Measurements from ENCODE around the gene TNIP1.

DNA sequence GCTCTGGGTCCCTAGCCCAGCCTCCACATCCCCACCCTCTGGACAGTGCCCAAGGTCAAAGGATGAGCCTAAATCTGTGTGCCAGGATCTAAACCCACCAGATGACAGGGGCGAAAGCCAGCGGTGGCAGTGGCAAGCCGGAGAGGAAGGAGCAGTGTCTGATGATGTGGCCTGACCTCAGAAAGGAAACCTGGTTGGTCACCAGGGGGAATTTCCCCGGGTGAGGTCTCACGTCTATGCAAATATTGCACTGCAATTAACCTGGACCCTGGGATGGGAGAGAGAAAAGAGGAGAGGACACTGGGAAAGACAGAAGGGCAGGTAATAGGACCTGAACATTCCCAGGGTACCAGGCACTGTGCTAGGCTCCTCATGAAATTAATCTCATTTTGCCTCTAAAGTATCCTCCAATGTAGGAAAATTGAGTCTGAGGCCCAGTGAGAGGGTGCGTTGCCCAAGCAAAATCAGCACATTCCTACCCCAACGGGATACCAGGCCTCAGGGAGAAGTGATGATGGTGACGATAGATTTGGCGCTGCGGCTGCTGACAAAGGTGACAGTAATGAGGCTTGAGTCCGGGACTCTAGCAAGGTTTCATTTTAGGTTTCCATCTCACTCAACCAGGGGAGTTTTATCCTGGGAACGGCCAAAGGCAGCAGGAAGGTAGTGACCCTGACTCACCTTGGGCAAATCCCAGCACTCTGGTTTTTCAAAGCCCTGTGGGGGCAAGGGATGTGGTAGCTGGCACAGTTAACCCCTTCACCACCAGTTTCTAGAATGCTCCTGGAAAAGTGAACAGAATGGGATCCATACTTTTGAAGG is 13.4 kb upstream of the TNIP1 start:
- TF ChIP-seq, protein P1, sequence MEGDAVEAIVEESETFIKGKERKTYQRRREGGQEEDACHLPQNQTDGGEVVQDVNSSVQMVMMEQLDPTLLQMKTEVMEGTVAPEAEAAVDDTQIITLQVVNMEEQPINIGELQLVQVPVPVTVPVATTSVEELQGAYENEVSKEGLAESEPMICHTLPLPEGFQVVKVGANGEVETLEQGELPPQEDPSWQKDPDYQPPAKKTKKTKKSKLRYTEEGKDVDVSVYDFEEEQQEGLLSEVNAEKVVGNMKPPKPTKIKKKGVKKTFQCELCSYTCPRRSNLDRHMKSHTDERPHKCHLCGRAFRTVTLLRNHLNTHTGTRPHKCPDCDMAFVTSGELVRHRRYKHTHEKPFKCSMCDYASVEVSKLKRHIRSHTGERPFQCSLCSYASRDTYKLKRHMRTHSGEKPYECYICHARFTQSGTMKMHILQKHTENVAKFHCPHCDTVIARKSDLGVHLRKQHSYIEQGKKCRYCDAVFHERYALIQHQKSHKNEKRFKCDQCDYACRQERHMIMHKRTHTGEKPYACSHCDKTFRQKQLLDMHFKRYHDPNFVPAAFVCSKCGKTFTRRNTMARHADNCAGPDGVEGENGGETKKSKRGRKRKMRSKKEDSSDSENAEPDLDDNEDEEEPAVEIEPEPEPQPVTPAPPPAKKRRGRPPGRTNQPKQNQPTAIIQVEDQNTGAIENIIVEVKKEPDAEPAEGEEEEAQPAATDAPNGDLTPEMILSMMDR (IDR thresholded peaks at IDR 0.05; ENCODE audit: low read depth, low read length, poor library complexity, severe bottlenecking) = no peak
- no peak for TF ChIP-seq EZH2phosphoT487 (IDR thresholded peaks at IDR 0.05; ENCODE audit: borderline replicate concordance, low read length)

Measured in DOHH2 (cell line).